Measurements from ENCODE around the gene PRDM16. TPM values are rescaled to one million over a fixed set of nuclear protein-coding genes. Genes with fewer than 3 reads are reported as not detected.

Gene PRDM16
- total RNA-seq, 4 donors from 2014 or later, result 0.41 to 0.95 TPM; not detected in 2

DNA sequence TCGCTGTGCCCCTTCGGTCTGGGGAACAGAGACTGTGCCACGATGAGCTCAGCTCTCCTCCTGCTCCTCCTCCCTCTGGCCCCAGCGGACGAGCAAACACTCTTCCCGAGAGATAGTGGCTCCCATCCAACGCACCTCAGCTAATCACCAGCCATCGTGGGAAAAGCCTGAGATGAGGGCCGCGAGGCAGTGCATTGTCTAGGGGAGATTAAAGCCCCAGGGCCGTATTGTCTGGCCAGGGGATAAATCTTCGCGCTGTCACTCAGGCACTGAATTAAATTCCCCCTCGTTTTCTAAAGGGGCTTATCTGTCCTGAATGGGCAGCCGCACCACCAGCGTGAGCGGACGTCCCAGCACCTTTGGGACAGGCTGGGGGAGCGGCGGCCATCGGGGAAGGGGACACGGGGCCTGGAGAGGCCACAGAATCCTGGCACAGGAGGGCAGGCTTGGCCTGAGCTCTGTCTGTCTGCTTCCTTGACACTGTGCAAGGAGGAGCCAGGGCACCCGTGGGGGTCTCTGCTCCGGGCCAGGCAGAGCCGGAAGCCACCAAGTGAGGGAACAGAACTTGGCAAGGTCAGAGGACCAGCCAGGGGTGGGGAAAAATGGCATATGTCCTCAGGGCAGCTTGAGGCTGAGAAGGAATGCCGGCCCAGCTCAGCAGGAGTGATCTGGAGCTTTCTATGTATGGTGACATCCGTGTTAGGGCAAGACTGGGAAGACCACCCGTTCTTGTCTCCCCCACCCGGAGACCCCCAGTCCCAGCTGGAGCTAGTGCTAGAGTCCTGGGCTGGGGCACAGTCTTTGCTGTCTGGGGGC lies 32.3 kb downstream of the PRDM16 start:
- intact Hi-C loops (cut with DNase I; ENCODE audit: low total_unique reads), result no loop called here
- WGBS, 2 donors (ENCODE audit: low coverage in 1 of 2), result 56 to 68% methylated on average over 3 to 29 of the region's 29 CpGs
- Histone ChIP-seq H3K4me3 (no peak overlapping the region), H3K27me3 (no peaks in the 10 kb centered on the region), H3K27ac (no peak overlapping the region), H3K9me3 (no peaks in the 10 kb centered on the region), H3K36me3 (no peaks in the 10 kb centered on the region), H3K4me1 (no peaks in the 10 kb centered on the region)
- DNase-seq, result no peak
- TF ChIP-seq POLR2AphosphoS5 (IDR thresholded peaks at IDR 0.05) (no peak), EP300 (IDR thresholded peaks at IDR 0.05; ENCODE audit: low read depth) (no peak), POLR2A (IDR thresholded peaks at IDR 0.05) (no peak)
- TF ChIP-seq, protein P1, sequence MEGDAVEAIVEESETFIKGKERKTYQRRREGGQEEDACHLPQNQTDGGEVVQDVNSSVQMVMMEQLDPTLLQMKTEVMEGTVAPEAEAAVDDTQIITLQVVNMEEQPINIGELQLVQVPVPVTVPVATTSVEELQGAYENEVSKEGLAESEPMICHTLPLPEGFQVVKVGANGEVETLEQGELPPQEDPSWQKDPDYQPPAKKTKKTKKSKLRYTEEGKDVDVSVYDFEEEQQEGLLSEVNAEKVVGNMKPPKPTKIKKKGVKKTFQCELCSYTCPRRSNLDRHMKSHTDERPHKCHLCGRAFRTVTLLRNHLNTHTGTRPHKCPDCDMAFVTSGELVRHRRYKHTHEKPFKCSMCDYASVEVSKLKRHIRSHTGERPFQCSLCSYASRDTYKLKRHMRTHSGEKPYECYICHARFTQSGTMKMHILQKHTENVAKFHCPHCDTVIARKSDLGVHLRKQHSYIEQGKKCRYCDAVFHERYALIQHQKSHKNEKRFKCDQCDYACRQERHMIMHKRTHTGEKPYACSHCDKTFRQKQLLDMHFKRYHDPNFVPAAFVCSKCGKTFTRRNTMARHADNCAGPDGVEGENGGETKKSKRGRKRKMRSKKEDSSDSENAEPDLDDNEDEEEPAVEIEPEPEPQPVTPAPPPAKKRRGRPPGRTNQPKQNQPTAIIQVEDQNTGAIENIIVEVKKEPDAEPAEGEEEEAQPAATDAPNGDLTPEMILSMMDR (IDR thresholded peaks at IDR 0.05), result no peak
- in situ Hi-C loops (cut with MboI; ENCODE audit: low pct_ligation_motif_present in 1 of 4, low pct_unique_long_range_greater_than_20kb in 1 of 4, low sequenced_read_pairs in 3 of 4), result no loop called here

- Histone ChIP-seq H3K9me3 (no peaks in the 10 kb centered on the region), H3K27ac (no peak overlapping the region), H3K4me3 (no peak overlapping the region), H3K4me1 (no peaks in the 10 kb centered on the region), H3K36me3 (no peaks in the 10 kb centered on the region), H3K27me3 (no peaks in the 10 kb centered on the region)
- TF ChIP-seq POLR2AphosphoS5 (IDR thresholded peaks at IDR 0.05) (no peak), EP300 (IDR thresholded peaks at IDR 0.05; ENCODE audit: low read depth) (no peak), POLR2A (IDR thresholded peaks at IDR 0.05) (no peak)
- TF ChIP-seq, protein P1 (IDR thresholded peaks at IDR 0.05), result no peak
- intact Hi-C loops (cut with DNase I; ENCODE audit: low total_unique reads) (no loop called here), in situ Hi-C loops (cut with MboI; ENCODE audit: low pct_ligation_motif_present in 1 of 4, low pct_unique_long_range_greater_than_20kb in 1 of 4, low sequenced_read_pairs in 3 of 4) (no loop called here)
- no peak for DNase-seq
- 69% methylated on average over 3 of the region's 3 CpGs; no CpG with 5 or more reads in 1 of the 2 donors for WGBS, 2 donors (ENCODE audit: low coverage in 1 of 2)
Measured at GRCh38 chr1:3102641-3103040, 33.6 kb downstream of the PRDM16 start.

- 84% methylated on average over 16 of the region's 16 CpGs; no CpG with 5 or more reads in 1 of the 2 donors for whole genome bisulfite sequencing, 2 donors (ENCODE audit: low coverage in 1 of 2)
- intact Hi-C loops (cut with DNase I; ENCODE audit: low total_unique reads) (no loop called here), in situ Hi-C loops (cut with MboI; ENCODE audit: low pct_ligation_motif_present in 1 of 4, low pct_unique_long_range_greater_than_20kb in 1 of 4, low sequenced_read_pairs in 3 of 4) (no loop called here)
- no peak for DNase-seq
- Histone ChIP-seq H3K27ac (no peak overlapping the region), H3K4me1 (no peaks in the 10 kb centered on the region), H3K27me3 (no peaks in the 10 kb centered on the region), H3K36me3 (no peaks in the 10 kb centered on the region), H3K9me3 (no peaks in the 10 kb centered on the region), H3K4me3 (no peak overlapping the region)
- TF ChIP-seq POLR2AphosphoS5 (IDR thresholded peaks at IDR 0.05), result no peak
- no peak for TF ChIP-seq EP300 (IDR thresholded peaks at IDR 0.05; ENCODE audit: low read depth)
- TF ChIP-seq, protein P1 (IDR thresholded peaks at IDR 0.05), result no peak
- no peak for TF ChIP-seq POLR2A (IDR thresholded peaks at IDR 0.05)
Measured at GRCh38 chr1:3103967-3104677, 35.1 kb downstream of the PRDM16 start.

- Histone ChIP-seq H3K36me3 (no peaks in the 10 kb centered on the region), H3K4me1 (no peaks in the 10 kb centered on the region), H3K4me3 (no peak overlapping the region), H3K27me3 (no peaks in the 10 kb centered on the region), H3K9me3 (no peaks in the 10 kb centered on the region), H3K27ac (no peak overlapping the region)
- intact Hi-C loops (cut with DNase I; ENCODE audit: low total_unique reads) (no loop called here), in situ Hi-C loops (cut with MboI; ENCODE audit: low pct_ligation_motif_present in 1 of 4, low pct_unique_long_range_greater_than_20kb in 1 of 4, low sequenced_read_pairs in 3 of 4) (no loop called here)
- no peak for DNase-seq
- 64% methylated on average over 22 of the region's 24 CpGs; no CpG with 5 or more reads in 1 of the 2 donors for WGBS, 2 donors (ENCODE audit: low coverage in 1 of 2)
- no peak for TF ChIP-seq EP300 (IDR thresholded peaks at IDR 0.05; ENCODE audit: low read depth)
- TF ChIP-seq POLR2AphosphoS5 (IDR thresholded peaks at IDR 0.05), result no peak
- TF ChIP-seq, protein P1 (IDR thresholded peaks at IDR 0.05), result no peak
- no peak for TF ChIP-seq POLR2A (IDR thresholded peaks at IDR 0.05)
Measured at GRCh38 chr1:3105167-3105863, 36.3 kb downstream of the PRDM16 start.
